Activated B cell treated with CpG ODN at 0.5 μM for 24 hours (primary cell): ENCODE data around the gene PIGN. TPM values are rescaled to one million over a fixed set of nuclear protein-coding genes. Genes with fewer than 3 reads are reported as not detected.
A peak's percentile ranks its signal among the peaks of the same experiment; 100 is the strongest.

Experiments
- ATAC-seq: fragments of 200-7000 bp; cut with Tn5 transposase; one replicate; pipeline ENCODE4 v1.10.0; 2021; ENCODE audit warnings: low read depth, mild to moderate bottlenecking, moderate library complexity
- CTCF ChIA-PET: fragments of 350-600 bp; sonication (Branson Sonifier 250); formaldehyde crosslinking; loops from one replicate; lab custom pipeline; 2021; ENCODE audit warnings: antibody characterized with exemption; lab: Charles Lee
- POLR2A ChIA-PET: fragments of 350-600 bp; sonication (Branson Sonifier 250); formaldehyde crosslinking; loops from one replicate; lab custom pipeline; 2021; ENCODE audit warnings: antibody characterized with exemption; lab: Charles Lee
- DNase-seq: peaks from one replicate; pipeline ENCODE4 v3.0.0; 2022
- H3K27ac Mint-ChIP-seq: one replicate; pipeline ENCODE4 v1.8.0; 2020; ENCODE audit warnings: mixed read lengths
- H3K27me3 Mint-ChIP-seq: one replicate; pipeline ENCODE4 v1.8.0; 2021; ENCODE audit warnings: mixed read lengths
- H3K36me3 Mint-ChIP-seq: one replicate; pipeline ENCODE4 v1.8.0; 2021; ENCODE audit warnings: low read depth, mixed read lengths
- H3K4me1 Mint-ChIP-seq: one replicate; pipeline ENCODE4 v1.8.0; 2021; ENCODE audit warnings: mixed read lengths
- H3K4me3 Mint-ChIP-seq: one replicate; pipeline ENCODE4 v1.8.0; 2020; ENCODE audit warnings: mild to moderate bottlenecking, mixed read lengths
- H3K9me3 Mint-ChIP-seq: one replicate; pipeline ENCODE4 v1.8.0; 2020; ENCODE audit warnings: mixed read lengths
- CTCF ChIP-seq: fragments of 200-600 bp; IDR thresholded peaks from one replicate; pipeline ENCODE4 v1.8.0; 2022; ENCODE audit warnings: antibody characterized with exemption, mild to moderate bottlenecking
- intact Hi-C: fragments of 100-400 bp; cut with micrococcal nuclease; formaldehyde crosslinking; loops from one replicate; pipeline ENCODE4 v1.15.1; 2024
- total RNA-seq: library from RNA; stranded (reverse); gene quantifications from 2 replicates; pipeline ENCODE4 v1.2.3, GENCODE V29; 2022

PIGN gene, protein sequence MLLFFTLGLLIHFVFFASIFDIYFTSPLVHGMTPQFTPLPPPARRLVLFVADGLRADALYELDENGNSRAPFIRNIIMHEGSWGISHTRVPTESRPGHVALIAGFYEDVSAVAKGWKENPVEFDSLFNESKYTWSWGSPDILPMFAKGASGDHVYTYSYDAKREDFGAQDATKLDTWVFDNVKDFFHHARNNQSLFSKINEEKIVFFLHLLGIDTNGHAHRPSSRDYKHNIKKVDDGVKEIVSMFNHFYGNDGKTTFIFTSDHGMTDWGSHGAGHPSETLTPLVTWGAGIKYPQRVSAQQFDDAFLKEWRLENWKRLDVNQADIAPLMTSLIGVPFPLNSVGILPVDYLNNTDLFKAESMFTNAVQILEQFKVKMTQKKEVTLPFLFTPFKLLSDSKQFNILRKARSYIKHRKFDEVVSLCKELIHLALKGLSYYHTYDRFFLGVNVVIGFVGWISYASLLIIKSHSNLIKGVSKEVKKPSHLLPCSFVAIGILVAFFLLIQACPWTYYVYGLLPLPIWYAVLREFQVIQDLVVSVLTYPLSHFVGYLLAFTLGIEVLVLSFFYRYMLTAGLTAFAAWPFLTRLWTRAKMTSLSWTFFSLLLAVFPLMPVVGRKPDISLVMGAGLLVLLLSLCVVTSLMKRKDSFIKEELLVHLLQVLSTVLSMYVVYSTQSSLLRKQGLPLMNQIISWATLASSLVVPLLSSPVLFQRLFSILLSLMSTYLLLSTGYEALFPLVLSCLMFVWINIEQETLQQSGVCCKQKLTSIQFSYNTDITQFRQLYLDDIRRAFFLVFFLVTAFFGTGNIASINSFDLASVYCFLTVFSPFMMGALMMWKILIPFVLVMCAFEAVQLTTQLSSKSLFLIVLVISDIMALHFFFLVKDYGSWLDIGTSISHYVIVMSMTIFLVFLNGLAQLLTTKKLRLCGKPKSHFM
- 26.4 and 29.4 TPM in 2 replicates for total RNA-seq

DNA sequence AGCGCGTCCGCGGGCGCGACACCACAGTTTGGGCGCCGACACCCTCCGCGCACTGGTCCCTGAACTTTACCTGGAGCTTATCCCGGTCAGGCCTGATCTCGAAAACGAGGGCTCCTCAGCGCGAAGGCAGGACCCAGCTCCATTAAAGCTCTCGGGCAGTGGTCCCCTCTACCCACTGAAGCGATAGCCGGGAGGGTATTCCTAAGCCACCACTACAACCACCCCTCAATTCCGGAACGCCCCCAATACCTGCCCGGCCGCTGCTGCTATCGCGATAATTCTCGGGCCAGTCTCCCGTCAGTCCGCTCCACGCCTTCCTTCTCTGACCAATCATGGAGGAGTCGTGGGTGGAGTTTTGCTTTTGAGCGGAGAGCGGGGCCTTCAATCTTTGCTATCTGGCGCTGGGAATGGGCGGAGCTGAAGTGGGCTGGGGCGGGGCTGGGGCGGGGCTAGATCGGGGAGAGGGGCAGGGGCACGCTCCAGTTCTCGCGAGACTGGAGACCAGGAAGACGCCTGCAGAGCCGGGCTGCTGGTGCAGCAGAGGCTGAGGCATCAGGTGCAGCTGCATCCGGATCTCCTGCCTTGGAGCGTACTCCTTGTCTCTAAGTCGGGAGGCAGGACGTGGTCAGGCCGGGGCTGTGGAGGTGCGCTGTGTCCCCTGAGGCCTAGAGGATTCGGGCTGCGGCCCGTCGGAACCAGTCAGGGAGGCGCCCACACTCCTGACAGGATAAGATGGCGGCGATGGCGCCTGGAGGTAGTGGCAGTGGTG is at the start of gene PIGN, which contains the start of gene RELCH:
TSS of gene PIGN (minus strand) at position 283 of the 769 bp plus-strand sequence. CDS start 25,703 bp downstream, outside the sequence.
TSS of gene RELCH (plus strand) at position 482 of the 769 bp plus-strand sequence. CDS start at position 733, 251 bp downstream.
- H3K4me3 Mint-ChIP-seq, result peak within 1 kb of the TSS; percentile 98
- no peak for TF ChIP-seq CTCF
- POLR2A ChIA-PET, result interaction anchor here (0.6 to 2.0 kb wide), 14 partner anchors 11 to 1235 kb away, joined by 3 to 10 read pairs (median 4); partner anchors contain the start of gene VPS4B
- H3K36me3 Mint-ChIP-seq, result peaks cover 27% of the 10 kb centered on the region
- intact Hi-C loops, result loop anchor here (1.0 to 2.0 kb wide), 11 partner anchors 101 to 1235 kb away; partner anchors contain the start of genes KDSR, PHLPP1, VPS4B and ZCCHC2
- peak; percentile 73 for DNase-seq
- peak; percentile 94 for ATAC-seq
- H3K9me3 Mint-ChIP-seq, result no peaks in the 10 kb centered on the region
- CTCF ChIA-PET, result interaction anchor here (0.7 to 9.5 kb wide), 2 partner anchors 10 to 62 kb away, joined by 3 to 93 read pairs; no protein-coding TSS in a partner anchor
- H3K27me3 Mint-ChIP-seq, result no peaks in the 10 kb centered on the region
- H3K4me1 Mint-ChIP-seq, result peaks cover 58% of the 10 kb centered on the region
- H3K27ac Mint-ChIP-seq, result peak within 1 kb of the TSS; percentile 95

DNA sequence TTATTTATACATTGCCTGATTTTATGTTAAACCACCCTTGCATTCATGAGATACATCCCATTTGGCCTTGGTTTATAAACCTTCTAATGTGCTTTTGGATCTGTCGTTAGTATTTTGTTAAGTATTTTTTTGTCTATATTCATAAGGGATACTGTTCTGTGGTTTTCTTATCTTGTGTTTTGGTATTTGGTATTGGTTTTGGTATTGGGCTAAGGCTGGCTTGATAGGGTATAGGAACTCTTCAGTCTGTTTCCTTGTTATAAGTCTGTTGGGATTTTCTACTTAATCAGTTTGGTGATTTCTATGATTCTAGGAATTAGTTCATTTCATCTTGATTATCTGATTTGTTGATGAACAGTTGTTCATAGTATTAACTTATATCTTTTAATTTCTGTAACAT is 49.4 kb upstream of the PIGN start:
- no peak for DNase-seq
- POLR2A ChIA-PET, result no interaction called here
- Mint-ChIP-seq H3K27ac (no peak overlapping the region), H3K27me3 (no peaks in the 10 kb centered on the region), H3K9me3 (no peaks in the 10 kb centered on the region), H3K4me1 (no peaks in the 10 kb centered on the region), H3K36me3 (peaks cover 56% of the 10 kb centered on the region), H3K4me3 (no peak overlapping the region)
- intact Hi-C loops, result no loop called here
- TF ChIP-seq CTCF, result no peak
- no peak for ATAC-seq
- CTCF ChIA-PET, result no interaction called here

DNA sequence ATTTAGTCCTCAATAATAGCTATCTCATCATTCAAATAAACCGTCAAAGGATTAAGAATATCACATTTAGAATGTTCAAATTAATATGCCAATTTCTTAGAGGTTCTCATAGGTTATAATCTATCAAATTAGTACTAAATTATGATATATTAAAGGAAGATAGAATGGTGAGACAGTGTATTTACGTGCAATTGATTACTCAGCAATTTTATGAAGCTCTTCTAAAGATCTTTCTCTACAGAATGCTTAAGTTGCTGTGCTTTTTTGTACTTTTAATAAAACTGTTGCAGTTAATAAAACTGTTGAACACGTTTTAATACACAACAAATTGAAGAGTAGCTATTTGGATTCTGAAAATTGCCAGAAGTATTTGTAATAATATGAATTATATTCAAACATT is 39.2 kb upstream of the PIGN start:
- ATAC-seq, result no peak
- peaks cover 64% of the 10 kb centered on the region for H3K36me3 Mint-ChIP-seq
- no peak for TF ChIP-seq CTCF
- CTCF ChIA-PET, result interaction anchor here (1.0 kb wide), 1 partner anchor 23 kb away, joined by 4 read pairs; no protein-coding TSS in a partner anchor
- no peak overlapping the region for H3K4me3 Mint-ChIP-seq
- no peak overlapping the region for H3K27ac Mint-ChIP-seq
- POLR2A ChIA-PET, result no interaction called here
- H3K9me3 Mint-ChIP-seq, result peaks cover 6% of the 10 kb centered on the region
- no peaks in the 10 kb centered on the region for H3K4me1 Mint-ChIP-seq
- no peak for DNase-seq
- H3K27me3 Mint-ChIP-seq, result no peaks in the 10 kb centered on the region
- intact Hi-C loops, result no loop called here

DNA sequence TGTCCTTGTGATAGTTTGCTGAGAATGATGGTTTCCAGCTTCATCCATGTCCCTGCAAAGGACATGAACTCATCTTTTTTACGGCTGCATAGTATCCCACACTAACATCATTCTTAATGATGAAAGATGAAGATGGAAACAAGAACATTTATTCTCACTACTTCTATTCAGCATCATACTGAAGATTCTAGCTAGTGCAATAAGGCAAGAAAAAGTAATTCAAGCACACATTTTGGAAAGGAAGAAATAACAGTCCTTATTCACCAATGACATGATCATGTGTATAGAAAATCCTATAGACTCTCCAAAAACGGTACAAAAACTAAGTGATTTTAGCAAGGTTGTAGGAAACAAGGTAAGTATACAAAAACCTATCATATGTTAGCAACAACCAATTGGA is 37.4 kb upstream of the PIGN start:
- no peak for DNase-seq
- POLR2A ChIA-PET, result no interaction called here
- H3K9me3 Mint-ChIP-seq, result peaks cover 6% of the 10 kb centered on the region
- no peaks in the 10 kb centered on the region for H3K27me3 Mint-ChIP-seq
- CTCF ChIA-PET, result no interaction called here
- H3K4me3 Mint-ChIP-seq, result no peak overlapping the region
- H3K36me3 Mint-ChIP-seq, result peaks cover 54% of the 10 kb centered on the region
- H3K27ac Mint-ChIP-seq, result no peak overlapping the region
- no peaks in the 10 kb centered on the region for H3K4me1 Mint-ChIP-seq
- intact Hi-C loops, result loop anchor here (2.0 kb wide), 1 partner anchor 15 kb away; no protein-coding TSS in a partner anchor
- no peak for ATAC-seq
- TF ChIP-seq CTCF, result no peak
